ENCODE data around the gene EPS8L2.

Gene EPS8L2

GRCh38 chr11:707817-708420, 1.9 kb downstream of the EPS8L2 start:
- no peaks in the 10 kb centered on the region for H3K9me3 ChIP-seq (replicated peaks; ENCODE audit: low read length)
- H3K4me1 ChIP-seq (ENCODE audit: control insufficient read depth, insufficient read depth, low read length): peaks cover 40% of the 10 kb centered on the region
- H3K9ac ChIP-seq (ENCODE audit: low read depth, low read length): no peak overlapping the region
- H3K27me3 ChIP-seq (ENCODE audit: control insufficient read depth, insufficient read depth, low read length): no peaks in the 10 kb centered on the region
- H3K4me3 ChIP-seq (ENCODE audit: low read length): no peak overlapping the region
- peaks cover 5% of the 10 kb centered on the region for H3K36me3 ChIP-seq (ENCODE audit: insufficient read depth, low read length)
- peak overlapping the region; percentile 78 for H3K4me2 ChIP-seq (ENCODE audit: low read length)

GRCh38 chr11:708511-708910, 2.5 kb downstream of the EPS8L2 start:
- Histone ChIP-seq H3K9ac (ENCODE audit: low read depth, low read length) (no peak overlapping the region), H3K4me1 (ENCODE audit: control insufficient read depth, insufficient read depth, low read length) (peaks cover 35% of the 10 kb centered on the region), H3K9me3 (replicated peaks; ENCODE audit: low read length) (no peaks in the 10 kb centered on the region), H3K27me3 (ENCODE audit: control insufficient read depth, insufficient read depth, low read length) (no peaks in the 10 kb centered on the region), H3K4me2 (ENCODE audit: low read length) (no peak overlapping the region), H3K4me3 (ENCODE audit: low read length) (no peak overlapping the region), H3K36me3 (ENCODE audit: insufficient read depth, low read length) (peaks cover 2% of the 10 kb centered on the region)

GRCh38 chr11:709109-709997, 3.3 kb downstream of the EPS8L2 start:
- Histone ChIP-seq H3K4me1 (ENCODE audit: control insufficient read depth, insufficient read depth, low read length) (peaks cover 32% of the 10 kb centered on the region), H3K9ac (ENCODE audit: low read depth, low read length) (no peak overlapping the region), H3K4me3 (ENCODE audit: low read length) (no peak overlapping the region), H3K36me3 (ENCODE audit: insufficient read depth, low read length) (no peaks in the 10 kb centered on the region), H3K9me3 (replicated peaks; ENCODE audit: low read length) (no peaks in the 10 kb centered on the region), H3K27me3 (ENCODE audit: control insufficient read depth, insufficient read depth, low read length) (no peaks in the 10 kb centered on the region), H3K4me2 (ENCODE audit: low read length) (no peak overlapping the region)

- H3K36me3 ChIP-seq (ENCODE audit: insufficient read depth, low read length): no peaks in the 10 kb centered on the region
Observed at GRCh38 chr11:714436-714835, 8.4 kb downstream of the EPS8L2 start.

GRCh38 chr11:719214-720016, 13.4 kb downstream of the EPS8L2 start:
- Histone ChIP-seq H3K36me3 (ENCODE audit: insufficient read depth, low read length) (no peaks in the 10 kb centered on the region), H3K9me3 (replicated peaks; ENCODE audit: low read length) (no peaks in the 10 kb centered on the region), H3K4me3 (ENCODE audit: low read length) (no peak overlapping the region), H3K9ac (ENCODE audit: low read depth, low read length) (no peak overlapping the region), H3K27me3 (ENCODE audit: control insufficient read depth, insufficient read depth, low read length) (peaks cover 23% of the 10 kb centered on the region), H3K4me1 (ENCODE audit: control insufficient read depth, insufficient read depth, low read length) (peaks cover 11% of the 10 kb centered on the region), H3K4me2 (ENCODE audit: low read length) (peak overlapping the region; percentile 1)

More at GRCh38 chr11:714436-714835, 8.4 kb downstream of the EPS8L2 start:
- Histone ChIP-seq H3K4me1 (ENCODE audit: control insufficient read depth, insufficient read depth, low read length) (peaks cover 8% of the 10 kb centered on the region), H3K4me2 (ENCODE audit: low read length) (no peak overlapping the region), H3K9ac (ENCODE audit: low read depth, low read length) (no peak overlapping the region), H3K9me3 (replicated peaks; ENCODE audit: low read length) (no peaks in the 10 kb centered on the region), H3K27me3 (ENCODE audit: control insufficient read depth, insufficient read depth, low read length) (no peaks in the 10 kb centered on the region), H3K4me3 (ENCODE audit: low read length) (no peak overlapping the region)

- no peak overlapping the region for H3K9ac ChIP-seq (ENCODE audit: low read depth, low read length)
- H3K36me3 ChIP-seq (ENCODE audit: insufficient read depth, low read length): no peaks in the 10 kb centered on the region
- H3K4me3 ChIP-seq (ENCODE audit: low read length): no peak overlapping the region
- H3K4me1 ChIP-seq (ENCODE audit: control insufficient read depth, insufficient read depth, low read length): peaks cover 11% of the 10 kb centered on the region
- H3K9me3 ChIP-seq (replicated peaks; ENCODE audit: low read length): no peaks in the 10 kb centered on the region
- no peak overlapping the region for H3K4me2 ChIP-seq (ENCODE audit: low read length)
- H3K27me3 ChIP-seq (ENCODE audit: control insufficient read depth, insufficient read depth, low read length): peaks cover 23% of the 10 kb centered on the region
Observed at GRCh38 chr11:720017-720641, 14.1 kb downstream of the EPS8L2 start.

- H3K36me3 ChIP-seq (ENCODE audit: insufficient read depth, low read length): no peaks in the 10 kb centered on the region
- H3K27me3 ChIP-seq (ENCODE audit: control insufficient read depth, insufficient read depth, low read length): peaks cover 28% of the 10 kb centered on the region
- H3K9ac ChIP-seq (ENCODE audit: low read depth, low read length): no peak overlapping the region
- H3K9me3 ChIP-seq (replicated peaks; ENCODE audit: low read length): no peaks in the 10 kb centered on the region
- peaks cover 11% of the 10 kb centered on the region for H3K4me1 ChIP-seq (ENCODE audit: control insufficient read depth, insufficient read depth, low read length)
- peak overlapping the region; percentile 29 for H3K4me2 ChIP-seq (ENCODE audit: low read length)
- no peak overlapping the region for H3K4me3 ChIP-seq (ENCODE audit: low read length)
Observed at GRCh38 chr11:720642-721246, 14.7 kb downstream of the EPS8L2 start.

GRCh38 chr11:721247-721740, 15.3 kb downstream of the EPS8L2 start:
- H3K9ac ChIP-seq (ENCODE audit: low read depth, low read length): no peak overlapping the region
- no peaks in the 10 kb centered on the region for H3K9me3 ChIP-seq (replicated peaks; ENCODE audit: low read length)
- H3K4me2 ChIP-seq (ENCODE audit: low read length): no peak overlapping the region
- H3K4me3 ChIP-seq (ENCODE audit: low read length): no peak overlapping the region
- peaks cover 28% of the 10 kb centered on the region for H3K27me3 ChIP-seq (ENCODE audit: control insufficient read depth, insufficient read depth, low read length)
- peaks cover 13% of the 10 kb centered on the region for H3K4me1 ChIP-seq (ENCODE audit: control insufficient read depth, insufficient read depth, low read length)
- no peaks in the 10 kb centered on the region for H3K36me3 ChIP-seq (ENCODE audit: insufficient read depth, low read length)

GRCh38 chr11:721741-722345, 15.8 kb downstream of the EPS8L2 start:
- Histone ChIP-seq H3K9me3 (replicated peaks; ENCODE audit: low read length) (no peaks in the 10 kb centered on the region), H3K27me3 (ENCODE audit: control insufficient read depth, insufficient read depth, low read length) (peaks cover 28% of the 10 kb centered on the region), H3K4me1 (ENCODE audit: control insufficient read depth, insufficient read depth, low read length) (peaks cover 18% of the 10 kb centered on the region), H3K9ac (ENCODE audit: low read depth, low read length) (no peak overlapping the region), H3K36me3 (ENCODE audit: insufficient read depth, low read length) (no peaks in the 10 kb centered on the region), H3K4me3 (ENCODE audit: low read length) (no peak overlapping the region), H3K4me2 (ENCODE audit: low read length) (no peak overlapping the region)

- Histone ChIP-seq H3K4me1 (ENCODE audit: control insufficient read depth, insufficient read depth, low read length) (peaks cover 24% of the 10 kb centered on the region), H3K9ac (ENCODE audit: low read depth, low read length) (no peak overlapping the region), H3K9me3 (replicated peaks; ENCODE audit: low read length) (no peaks in the 10 kb centered on the region), H3K4me3 (ENCODE audit: low read length) (no peak overlapping the region), H3K4me2 (ENCODE audit: low read length) (no peak overlapping the region), H3K27me3 (ENCODE audit: control insufficient read depth, insufficient read depth, low read length) (peaks cover 28% of the 10 kb centered on the region), H3K36me3 (ENCODE audit: insufficient read depth, low read length) (no peaks in the 10 kb centered on the region)
Observed at GRCh38 chr11:722346-722811, 16.3 kb downstream of the EPS8L2 start.
